WTC11 (cell line): Measurements from ENCODE around the gene SOX15. TPM values are rescaled to one million over a fixed set of nuclear protein-coding genes. Genes with fewer than 3 reads are reported as not detected.

Source experiments
- ATAC-seq: fragments of 200-7000 bp; cut with Tn5 transposase; 2 replicates; pipeline ENCODE4 v1.10.0; 2021; ENCODE audit warnings: mild to moderate bottlenecking, moderate library complexity
- CTCF ChIA-PET: fragments of 300-600 bp; sonication (Branson Sonifier 250); formaldehyde crosslinking; loops from one replicate; lab custom pipeline; 2021; ENCODE audit warnings: antibody characterized with exemption; lab: Charles Lee
- POLR2A ChIA-PET: fragments of 350-600 bp; sonication (Branson Sonifier 250); formaldehyde crosslinking; loops from one replicate; lab custom pipeline; 2021; ENCODE audit warnings: antibody characterized with exemption; lab: Charles Lee
- DNase-seq: peaks from one replicate; pipeline ENCODE4 v3.0.0; 2021; ENCODE audit warnings: low spot score
- H3K27ac Mint-ChIP-seq: 2 replicates; pipeline ENCODE4 v1.8.0; 2021; ENCODE audit warnings: mixed read lengths
- H3K27me3 Mint-ChIP-seq: 2 replicates; pipeline ENCODE4 v1.8.0; 2021; ENCODE audit warnings: low read depth, mild to moderate bottlenecking, moderate library complexity, mixed read lengths
- H3K36me3 Mint-ChIP-seq: 2 replicates; pipeline ENCODE4 v1.8.0; 2021; ENCODE audit warnings: mixed read lengths
- H3K4me1 Mint-ChIP-seq: 2 replicates; pipeline ENCODE4 v1.8.0; 2022; ENCODE audit warnings: mixed read lengths
- H3K4me3 Mint-ChIP-seq: 2 replicates; pipeline ENCODE4 v1.8.0; 2021; ENCODE audit warnings: mild to moderate bottlenecking, moderate library complexity, mixed read lengths
- H3K9me3 Mint-ChIP-seq: 2 replicates; pipeline ENCODE4 v1.8.0; 2021; ENCODE audit warnings: mixed read lengths
- ATF2 ChIP-seq: sonication (generic); formaldehyde crosslinking; IDR thresholded peaks from 2 replicates; pipeline ENCODE4 v1.8.1; 2022; ENCODE audit warnings: low read depth, missing genetic modification reagents, borderline replicate concordance
- ATF6 ChIP-seq: sonication (generic); formaldehyde crosslinking; IDR thresholded peaks from 2 replicates; pipeline ENCODE4 v1.8.1; 2023; ENCODE audit warnings: mild to moderate bottlenecking, missing genetic modification reagents
- CREM ChIP-seq: sonication (generic); formaldehyde crosslinking; IDR thresholded peaks from 2 replicates; pipeline ENCODE4 v1.8.1; 2022; ENCODE audit warnings: mild to moderate bottlenecking, missing genetic modification reagents, moderate library complexity
- CTCF ChIP-seq: fragments of 200-600 bp; IDR thresholded peaks from 2 replicates; pipeline ENCODE4 v1.8.0; 2022; ENCODE audit warnings: antibody characterized with exemption
- E2F4 ChIP-seq: sonication (generic); formaldehyde crosslinking; IDR thresholded peaks from 2 replicates; pipeline ENCODE4 v1.8.1; 2022; ENCODE audit warnings: low read depth, mild to moderate bottlenecking, moderate library complexity, missing genetic modification reagents, borderline replicate concordance
- ETV6 ChIP-seq: sonication (generic); formaldehyde crosslinking; IDR thresholded peaks from 2 replicates; pipeline ENCODE4 v1.8.1; 2022; ENCODE audit warnings: mild to moderate bottlenecking, missing genetic modification reagents
- FOXP1 ChIP-seq: sonication (generic); formaldehyde crosslinking; IDR thresholded peaks from 2 replicates; pipeline ENCODE4 v1.8.0; 2022; ENCODE audit warnings: missing genetic modification reagents, mild to moderate bottlenecking, moderate library complexity, borderline replicate concordance
- GTF2I ChIP-seq: fragments of 250-450 bp; sonication (Bioruptor Pico); conservative IDR thresholded peaks from 2 replicates; pipeline ENCODE4 v1.4.0; 2021; ENCODE audit warnings: mild to moderate bottlenecking
- IRF2 ChIP-seq: sonication (generic); formaldehyde crosslinking; IDR thresholded peaks from 2 replicates; pipeline ENCODE4 v1.8.0; 2022; ENCODE audit warnings: low read depth, missing genetic modification reagents, borderline replicate concordance
- JUN ChIP-seq: sonication (generic); formaldehyde crosslinking; IDR thresholded peaks from 2 replicates; pipeline ENCODE4 v1.8.0; 2023; ENCODE audit warnings: mild to moderate bottlenecking, missing genetic modification reagents
- MLX ChIP-seq: sonication (generic); formaldehyde crosslinking; IDR thresholded peaks from 2 replicates; pipeline ENCODE4 v1.8.1; 2023; ENCODE audit warnings: mild to moderate bottlenecking, missing genetic modification reagents, moderate library complexity
- MYBL2 ChIP-seq: sonication (generic); formaldehyde crosslinking; IDR thresholded peaks from 2 replicates; pipeline ENCODE4 v1.8.1; 2023; ENCODE audit warnings: mild to moderate bottlenecking, moderate library complexity, missing genetic modification reagents
- NR2C2 ChIP-seq: sonication (generic); formaldehyde crosslinking; IDR thresholded peaks from 2 replicates; pipeline ENCODE4 v1.8.0; 2022; ENCODE audit warnings: mild to moderate bottlenecking, missing genetic modification reagents
- OVOL2 ChIP-seq: fragments of 250-450 bp; sonication (Bioruptor Pico); IDR thresholded peaks from 2 replicates; pipeline ENCODE4 v1.9.0; 2021; ENCODE audit warnings: mild to moderate bottlenecking, borderline replicate concordance
- PREB ChIP-seq: sonication (generic); formaldehyde crosslinking; IDR thresholded peaks from 2 replicates; pipeline ENCODE4 v1.8.1; 2022; ENCODE audit warnings: mild to moderate bottlenecking, missing genetic modification reagents, moderate library complexity, borderline replicate concordance
- RELA ChIP-seq: sonication (generic); formaldehyde crosslinking; IDR thresholded peaks from 2 replicates; pipeline ENCODE4 v1.8.1; 2022; ENCODE audit warnings: missing genetic modification reagents, mild to moderate bottlenecking, borderline replicate concordance
- TCF7 ChIP-seq: sonication (generic); formaldehyde crosslinking; IDR thresholded peaks from 2 replicates; pipeline ENCODE4 v1.8.0; 2022; ENCODE audit warnings: mild to moderate bottlenecking, low read depth, missing genetic modification reagents, moderate library complexity
- TEAD4 ChIP-seq: sonication (generic); formaldehyde crosslinking; IDR thresholded peaks from 2 replicates; pipeline ENCODE4 v1.8.0; 2022; ENCODE audit warnings: mild to moderate bottlenecking, missing genetic modification reagents
- TP53 ChIP-seq: sonication (generic); formaldehyde crosslinking; IDR thresholded peaks from 2 replicates; pipeline ENCODE4 v1.8.1; 2023; ENCODE audit warnings: mild to moderate bottlenecking, missing genetic modification reagents
- ZNF423 ChIP-seq: fragments of 250-450 bp; sonication (Bioruptor Pico); IDR thresholded peaks from 2 replicates; pipeline ENCODE4 v2.1.2; 2022; ENCODE audit warnings: mild to moderate bottlenecking, moderate library complexity
- ZNF425 ChIP-seq: fragments of 250-450 bp; sonication (Bioruptor Pico); conservative IDR thresholded peaks from 2 replicates; pipeline ENCODE4 v1.9.0; 2021; ENCODE audit warnings: mild to moderate bottlenecking
- total RNA-seq: library from RNA; stranded (reverse); gene quantifications from 3 replicates; pipeline ENCODE4 v1.2.3, GENCODE V29; 2021

SOX15 gene
- total RNA-seq, 1 experiment from 2014 or later = 19.9 TPM

- no peak for TF ChIP-seq MLX (CRISPR knock-in tag)
- no peak for TF ChIP-seq ATF6 (CRISPR knock-in tag)
- no peak for TF ChIP-seq MYBL2 (CRISPR knock-in tag)
These were observed 39.5 kb downstream of the SOX15 start (continued) for GRCh38 chr17:7550344-7550743.

- no peaks in the 10 kb centered on the region for H3K9me3 Mint-ChIP-seq
- no peak overlapping the region for H3K27ac Mint-ChIP-seq
- no peak for TF ChIP-seq PREB (CRISPR knock-in tag)
- no peak for TF ChIP-seq RELA (CRISPR knock-in tag)
- no peak for TF ChIP-seq E2F4 (CRISPR knock-in tag)
- no peak for TF ChIP-seq IRF2
- no peak for TF ChIP-seq ATF2
- no peak for TF ChIP-seq ETV6 (CRISPR knock-in tag)
- no peak for TF ChIP-seq TP53 (CRISPR knock-in tag)
- no peak for TF ChIP-seq ZNF423 (CRISPR knock-in tag)
- no peak for TF ChIP-seq ZNF425
- TF ChIP-seq CTCF = no peak
- no peak for TF ChIP-seq GTF2I (CRISPR knock-in tag)
- TF ChIP-seq NR2C2 (CRISPR knock-in tag) = no peak
- no peak for TF ChIP-seq FOXP1 (CRISPR knock-in tag)
- TF ChIP-seq TCF7 (CRISPR knock-in tag) = no peak
- no peak for TF ChIP-seq CREM (CRISPR knock-in tag)
- no peak for TF ChIP-seq OVOL2 (CRISPR knock-in tag)
- TF ChIP-seq TEAD4 (CRISPR knock-in tag) = no peak
- TF ChIP-seq JUN = no peak
- ATAC-seq (peak; percentile 16), DNase-seq (no peak)
- no peaks in the 10 kb centered on the region for H3K36me3 Mint-ChIP-seq
- CTCF ChIA-PET = interaction anchor here (1.0 to 2.0 kb wide), 4 partner anchors 9 to 34 kb away, joined by 3 to 19 read pairs (median 5); partner anchors contain the start of gene TNFSF13
- peak overlapping the region; percentile 54 for H3K4me3 Mint-ChIP-seq
- POLR2A ChIA-PET = interaction anchor here (1.0 to 1.5 kb wide), 3 partner anchors 11 to 200 kb away, joined by 3 to 6 read pairs (median 3); partner anchors contain the start of genes TP53 and WRAP53
- H3K27me3 Mint-ChIP-seq = peaks cover 10% of the 10 kb centered on the region
- peaks cover 6% of the 10 kb centered on the region for H3K4me1 Mint-ChIP-seq
These were observed 40.4 kb downstream of the SOX15 start for GRCh38 chr17:7549401-7550055.
